Testis (tissue), 3 donors: ENCODE data around the gene NRXN3. TPM values are rescaled to one million over a fixed set of nuclear protein-coding genes. Genes with fewer than 3 reads are reported as not detected.

ENCODE experiments used
- DNase-seq: peaks from one replicate; pipeline ENCODE4 v3.0.0-alpha.2; 2019
- H3K27ac ChIP-seq, 2 donors: fragments of 200-600 bp; sonication (generic); one replicate each; pipeline ENCODE4 v1.5.1; 2019
- H3K27me3 ChIP-seq: fragments of 200-600 bp; sonication (generic); one replicate; pipeline ENCODE4 v1.5.1; 2019
- H3K36me3 ChIP-seq: fragments of 200-600 bp; sonication (generic); one replicate; pipeline ENCODE4 v1.5.1; 2017; ENCODE audit warnings: low read depth; ENCODE audit errors: missing control alignments
- H3K4me1 ChIP-seq: fragments of 200-600 bp; sonication (generic); one replicate; pipeline ENCODE4 v1.5.1; 2019
- H3K4me3 ChIP-seq, 2 donors: fragments of 200-600 bp; sonication (generic); one replicate each; pipeline ENCODE4 v1.5.1; 2017 to 2019
- H3K9me3 ChIP-seq: fragments of 200-600 bp; sonication (generic); one replicate; pipeline ENCODE4 v1.5.1; 2017
- CTCF ChIP-seq, 3 experiments: fragments of 450-650 bp in 2 of 3; fragments of 200-600 bp in 1 of 3; sonication (generic) in 1 of 3; IDR thresholded peaks; one replicate each; pipeline ENCODE4 v1.5.1; 2016 to 2019; ENCODE audit warnings: antibody characterized with exemption in 3 of 3, mild to moderate bottlenecking in 2 of 3, moderate library complexity in 1 of 3
- POLR2A ChIP-seq: fragments of 450-650 bp; IDR thresholded peaks from one replicate; pipeline ENCODE4 v1.6.1; 2017; ENCODE audit warnings: antibody characterized with exemption, mild to moderate bottlenecking, moderate library complexity
- WGBS, 2 donors: methylation state at CpG; one replicate each; pipeline ENCODE4 v1.1.5; 2018; 5-methylcytosine and 5-hydroxymethylcytosine counted together
- intact Hi-C: fragments of 100-400 bp; cut with DNase I; formaldehyde crosslinking; loops from one replicate; pipeline ENCODE4 v1.15.1; 2023; ENCODE audit warnings: low total_unique reads
- polyA plus RNA-seq: library from polyadenylated mRNA; stranded (reverse); fragments of 350-450 nt; fragmentation: Illumina TruSeq; extraction: RNeasy Lipid Tissue Mini Kit (QIAGEN cat#74804); gene quantifications from one replicate; pipeline ENCODE4 v1.2.3, GENCODE V29; 2014; ENCODE audit warnings: low read depth, low replicate concordance; ENCODE audit not compliant: insufficient read depth
- total RNA-seq, 2 donors: library from RNA; depleted of rRNA; stranded (reverse); fragments of >200 nt; gene quantifications; one replicate each; pipeline ENCODE4 v1.2.3, GENCODE V29; 2016

Gene NRXN3
- total and polyA plus RNA-seq, 3 donors from 2014 or later, result 3.5 to 8.0 (median 3.9) TPM

GRCh38 chr14:78823035-78823434 is 652.9 kb downstream of the NRXN3 start:
- Histone ChIP-seq H3K4me3 (no peak overlapping the region), H3K36me3 (no peaks in the 10 kb centered on the region), H3K4me1 (no peaks in the 10 kb centered on the region), H3K9me3 (no peaks in the 10 kb centered on the region), H3K27me3 (no peaks in the 10 kb centered on the region), H3K27ac (no peak overlapping the region)
- 93 to 94% methylated on average over 3 of the region's 3 CpGs for WGBS, 2 donors
- TF ChIP-seq POLR2A, result no peak
- TF ChIP-seq CTCF (IDR thresholded peaks at IDR 0.05), result no peak
- intact Hi-C loops, result no loop called here
- DNase-seq, result no peak

- H3K27ac ChIP-seq, result no peak overlapping the region
- H3K27me3 ChIP-seq, result no peaks in the 10 kb centered on the region
- 84 to 95% methylated on average over 2 of the region's 2 CpGs for WGBS, 2 donors
- H3K9me3 ChIP-seq, result no peaks in the 10 kb centered on the region
- intact Hi-C loops, result no loop called here
- H3K4me3 ChIP-seq, result no peak overlapping the region
- no peak for DNase-seq
- no peaks in the 10 kb centered on the region for H3K36me3 ChIP-seq
- TF ChIP-seq CTCF (IDR thresholded peaks at IDR 0.05), result no peak
- no peak for TF ChIP-seq POLR2A
- H3K4me1 ChIP-seq, result no peaks in the 10 kb centered on the region
Observed at GRCh38 chr14:78823516-78823915, 653.3 kb downstream of the NRXN3 start.

- TF ChIP-seq POLR2A (no peak), CTCF (IDR thresholded peaks at IDR 0.05) (no peak)
- no peak overlapping the region for H3K4me3 ChIP-seq
- H3K9me3 ChIP-seq, result no peaks in the 10 kb centered on the region
- H3K27me3 ChIP-seq, result no peaks in the 10 kb centered on the region
- H3K4me1 ChIP-seq, result no peaks in the 10 kb centered on the region
- intact Hi-C loops, result no loop called here
- no peak overlapping the region for H3K27ac ChIP-seq
- 84 to 98% methylated on average over 1 of the region's 1 CpG for WGBS, 2 donors
- no peak for DNase-seq
- no peaks in the 10 kb centered on the region for H3K36me3 ChIP-seq
Observed at GRCh38 chr14:78829274-78829673, 659.1 kb downstream of the NRXN3 start.

- Histone ChIP-seq H3K4me3 (no peak overlapping the region), H3K4me1 (no peaks in the 10 kb centered on the region), H3K27ac (no peak overlapping the region), H3K27me3 (no peaks in the 10 kb centered on the region), H3K36me3 (no peaks in the 10 kb centered on the region), H3K9me3 (no peaks in the 10 kb centered on the region)
- TF ChIP-seq CTCF (IDR thresholded peaks at IDR 0.05) (no peak), POLR2A (no peak)
- DNase-seq, result peak; percentile 22
- intact Hi-C loops, result no loop called here
- 59% methylated on average over 12 of the region's 12 CpGs for WGBS, 2 donors
Observed at GRCh38 chr14:78834766-78835451, 664.7 kb downstream of the NRXN3 start.

- no peak for DNase-seq
- intact Hi-C loops, result no loop called here
- 66 to 74% methylated on average over 1 of the region's 1 CpG for WGBS, 2 donors
Observed at GRCh38 chr14:78835909-78836308, 665.7 kb downstream of the NRXN3 start.

More at GRCh38 chr14:78835909-78836308, 665.7 kb downstream of the NRXN3 start:
- H3K4me3 ChIP-seq, result no peak overlapping the region
- H3K36me3 ChIP-seq, result no peaks in the 10 kb centered on the region
- H3K27ac ChIP-seq, result no peak overlapping the region
- H3K9me3 ChIP-seq, result no peaks in the 10 kb centered on the region
- H3K27me3 ChIP-seq, result no peaks in the 10 kb centered on the region
- no peak for TF ChIP-seq CTCF (IDR thresholded peaks at IDR 0.05)
- TF ChIP-seq POLR2A, result no peak
- H3K4me1 ChIP-seq, result no peaks in the 10 kb centered on the region
